AG09309 (cell line): ENCODE measurements around the gene BPIFB4.

Experiments used
- DNase-seq: peaks from one replicate; pipeline ENCODE4 v3.0.0-alpha.2; 2010; ENCODE audit warnings: low read depth
- H3K4me3 ChIP-seq: 2 replicates; pipeline ENCODE4 v1.5.1; 2011; ENCODE audit warnings: mild to moderate bottlenecking, low read depth, low read length, moderate library complexity; ENCODE audit not compliant: control insufficient read depth
- TF ChIP-seq, protein P1 (sequence below): IDR thresholded peaks from 2 replicates; pipeline ENCODE4 v1.5.1; 2011; ENCODE audit warnings: mild to moderate bottlenecking, low read depth, low read length, inconsistent platforms; ENCODE audit not compliant: insufficient read depth, control insufficient read depth; ENCODE audit errors: missing control alignments

The BPIFB4 gene

DNA sequence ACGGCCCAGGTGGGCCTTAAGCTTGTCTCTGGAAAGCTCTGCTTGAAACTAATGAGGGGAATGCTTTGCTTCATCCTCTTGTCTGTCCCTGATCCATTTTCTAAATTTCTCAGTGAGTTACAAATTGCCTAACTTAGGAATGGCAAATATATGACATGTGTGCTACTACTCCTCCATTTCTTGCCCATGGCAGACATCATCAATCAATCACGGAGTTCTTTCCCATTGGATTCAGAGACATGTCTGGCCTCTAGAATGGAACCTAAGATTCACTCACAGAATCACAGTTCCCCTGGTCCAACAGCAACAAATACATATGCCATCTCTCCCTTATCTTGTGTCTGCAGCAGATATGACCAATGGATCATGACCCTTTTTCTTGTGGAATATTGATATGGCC, 6.6 kb upstream of the BPIFB4 start:
- no peak for DNase-seq
- no peak overlapping the region for H3K4me3 ChIP-seq
- TF ChIP-seq, protein P1, sequence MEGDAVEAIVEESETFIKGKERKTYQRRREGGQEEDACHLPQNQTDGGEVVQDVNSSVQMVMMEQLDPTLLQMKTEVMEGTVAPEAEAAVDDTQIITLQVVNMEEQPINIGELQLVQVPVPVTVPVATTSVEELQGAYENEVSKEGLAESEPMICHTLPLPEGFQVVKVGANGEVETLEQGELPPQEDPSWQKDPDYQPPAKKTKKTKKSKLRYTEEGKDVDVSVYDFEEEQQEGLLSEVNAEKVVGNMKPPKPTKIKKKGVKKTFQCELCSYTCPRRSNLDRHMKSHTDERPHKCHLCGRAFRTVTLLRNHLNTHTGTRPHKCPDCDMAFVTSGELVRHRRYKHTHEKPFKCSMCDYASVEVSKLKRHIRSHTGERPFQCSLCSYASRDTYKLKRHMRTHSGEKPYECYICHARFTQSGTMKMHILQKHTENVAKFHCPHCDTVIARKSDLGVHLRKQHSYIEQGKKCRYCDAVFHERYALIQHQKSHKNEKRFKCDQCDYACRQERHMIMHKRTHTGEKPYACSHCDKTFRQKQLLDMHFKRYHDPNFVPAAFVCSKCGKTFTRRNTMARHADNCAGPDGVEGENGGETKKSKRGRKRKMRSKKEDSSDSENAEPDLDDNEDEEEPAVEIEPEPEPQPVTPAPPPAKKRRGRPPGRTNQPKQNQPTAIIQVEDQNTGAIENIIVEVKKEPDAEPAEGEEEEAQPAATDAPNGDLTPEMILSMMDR = no peak

DNA sequence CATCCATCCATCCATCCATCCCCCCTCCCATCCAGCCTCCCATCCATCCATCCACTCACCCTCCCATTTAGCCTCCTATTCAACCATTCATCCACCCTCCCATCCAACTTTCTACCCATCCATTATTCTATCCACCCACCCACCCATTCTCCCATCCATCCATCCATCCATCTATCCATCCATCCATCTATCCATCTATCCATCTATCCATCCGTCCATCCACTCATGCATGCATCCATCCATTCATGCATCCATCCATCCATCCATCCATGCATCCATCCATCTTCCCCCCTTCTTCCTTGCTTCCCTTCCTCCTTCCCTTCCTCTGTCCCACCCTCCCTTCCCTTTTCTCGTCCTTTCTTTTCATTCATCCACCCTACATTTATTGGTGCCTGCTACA, 4.8 kb upstream of the BPIFB4 start:
- DNase-seq = no peak
- H3K4me3 ChIP-seq = no peak overlapping the region
- TF ChIP-seq, protein P1 = no peak

DNA sequence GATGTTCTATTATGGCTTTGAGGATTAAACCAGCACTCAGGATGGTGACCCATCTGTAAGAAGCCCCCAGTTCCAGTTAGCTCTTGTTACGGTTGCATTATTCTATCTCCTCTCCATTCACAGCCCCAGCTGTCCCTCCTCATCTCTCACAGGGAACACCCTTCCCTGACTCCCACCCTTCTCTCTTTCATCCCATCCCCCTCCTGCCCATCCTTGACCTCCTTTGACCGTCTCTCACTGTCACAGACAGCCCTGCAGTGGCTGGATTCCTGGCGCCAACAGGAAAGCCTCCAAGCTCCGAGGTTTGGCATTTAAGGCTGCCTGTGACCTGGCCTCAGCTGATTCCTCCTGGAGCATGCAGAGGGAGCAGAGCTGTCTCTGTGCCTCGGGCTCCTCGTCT, 4.2 kb upstream of the BPIFB4 start:
- no peak for DNase-seq
- TF ChIP-seq, protein P1 = no peak
- H3K4me3 ChIP-seq = no peak overlapping the region

DNA sequence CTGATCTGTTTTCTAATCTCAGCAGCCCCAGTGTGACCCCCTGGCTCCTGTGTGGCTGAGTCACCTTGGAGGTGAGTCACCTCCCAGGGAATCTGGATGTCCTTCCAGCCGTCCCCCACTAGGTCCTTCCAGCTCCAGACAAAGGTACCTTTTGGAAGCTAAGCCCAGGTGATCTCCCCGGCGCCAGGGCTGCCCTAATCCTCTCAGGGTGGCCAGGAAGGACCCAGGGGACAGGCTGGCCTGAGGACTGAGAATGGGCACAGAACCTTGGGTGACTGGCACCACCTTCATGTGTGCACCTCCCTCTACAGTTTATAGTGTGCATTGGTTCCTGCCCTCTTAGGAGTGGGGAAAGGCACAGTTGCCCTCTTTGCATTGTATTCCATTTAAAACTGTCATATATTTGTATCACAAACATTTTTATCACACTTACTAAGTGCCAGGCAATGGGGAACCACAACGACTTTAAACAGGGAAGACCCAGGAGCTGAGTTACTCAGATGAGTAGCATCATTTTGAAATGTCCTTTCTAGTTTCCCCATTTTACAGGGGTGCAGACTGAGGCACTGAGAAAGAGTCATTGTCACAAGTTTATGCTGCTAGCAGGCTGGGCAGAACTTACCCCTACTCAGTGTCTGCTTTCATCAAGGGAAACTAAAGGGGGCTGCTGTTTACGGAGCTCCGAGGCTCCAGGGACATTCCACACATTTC, 2.6 kb upstream of the BPIFB4 start:
- no peak overlapping the region for H3K4me3 ChIP-seq
- no peak for DNase-seq
- TF ChIP-seq, protein P1 = no peak

DNA sequence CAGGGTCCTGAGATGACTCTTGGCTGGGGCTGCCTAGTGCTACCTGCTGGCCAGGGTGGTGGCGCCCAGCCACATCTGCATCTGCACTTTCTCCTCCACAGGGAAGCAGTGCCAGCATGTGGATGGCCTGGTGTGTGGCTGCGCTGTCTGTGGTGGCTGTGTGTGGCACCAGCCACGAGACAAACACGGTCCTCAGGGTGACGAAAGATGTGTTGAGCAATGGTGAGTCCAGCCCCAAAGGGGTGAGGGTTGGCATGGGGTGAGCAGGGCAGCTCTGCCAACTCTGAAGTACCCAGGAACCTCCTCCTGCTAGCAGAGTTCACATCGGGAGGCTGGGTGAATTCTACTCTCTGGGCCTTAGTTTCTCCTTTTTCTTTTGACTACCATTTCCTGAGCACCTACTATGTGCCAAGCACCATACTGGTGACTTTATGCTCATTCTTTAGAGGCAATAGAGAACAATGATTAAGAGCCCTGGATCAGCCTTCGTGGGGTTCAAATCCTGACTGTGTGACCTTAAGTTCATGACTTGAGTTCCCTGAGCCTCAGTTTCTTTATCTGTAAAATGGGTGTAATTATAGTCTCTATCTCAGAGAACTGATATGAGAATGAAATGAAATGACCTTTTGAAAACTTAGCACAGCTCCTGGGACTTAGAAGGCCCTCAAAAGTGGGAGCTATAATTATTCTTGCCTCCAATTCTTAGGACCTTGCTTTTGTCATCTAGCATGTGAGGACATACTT, 2.1 kb downstream of the BPIFB4 start:
- no peak overlapping the region for H3K4me3 ChIP-seq
- TF ChIP-seq, protein P1 = no peak
- DNase-seq = no peak

DNA sequence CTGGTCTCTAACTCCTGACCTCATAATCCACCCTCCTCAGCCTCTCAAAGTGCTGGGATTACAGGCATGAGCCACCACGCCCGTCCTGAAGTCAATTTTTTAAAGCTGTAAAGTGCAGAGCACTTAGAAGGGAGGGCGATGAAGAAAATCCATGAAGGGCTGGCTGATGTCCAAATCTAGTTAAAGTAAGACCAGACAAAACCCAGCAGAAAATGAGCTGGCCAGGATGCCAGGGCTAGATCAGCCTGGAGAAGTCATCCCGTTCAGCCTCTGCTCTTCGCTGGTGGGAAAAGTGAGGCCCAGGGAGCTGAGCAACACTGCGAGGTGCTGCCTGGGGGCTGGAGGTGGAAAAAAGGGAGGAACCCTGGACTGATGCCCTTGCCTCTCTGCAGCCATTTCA, 3.1 kb downstream of the BPIFB4 start:
- DNase-seq = no peak
- H3K4me3 ChIP-seq = no peak overlapping the region
- TF ChIP-seq, protein P1 = no peak
